GM12891 (cell line): Measurements from ENCODE around the gene ZRANB3.
"Not testable (repeated sequence)": the region's sequence is repeated elsewhere in the genome, so short reads cannot be mapped to it uniquely, and the experiment has no call there.

Experiments used
- DNase-seq: peaks from one replicate; pipeline ENCODE4 v3.0.0; 2011; ENCODE audit warnings: low spot score; ENCODE audit not compliant: insufficient read length
- FAIRE-seq: peaks from 2 replicates; lab custom pipeline; 2011; peaks lifted over from hg19 to GRCh38; lab: Jason Lieb, UNC
- PAX5 ChIP-seq: IDR thresholded peaks from 2 replicates; pipeline ENCODE4 v1.6.1; 2011; ENCODE audit warnings: low read length, moderate library complexity, mild to moderate bottlenecking; ENCODE audit not compliant: insufficient read depth, severe bottlenecking
- POLR2A ChIP-seq: IDR thresholded peaks from 2 replicates; pipeline ENCODE4 v1.6.1; 2011; ENCODE audit warnings: low read depth, low read length, control low read depth
- POLR2AphosphoS5 ChIP-seq: IDR thresholded peaks from 2 replicates; pipeline ENCODE4 v1.6.1; 2011; ENCODE audit warnings: low read depth, low read length, control low read depth
- POU2F2 ChIP-seq: IDR thresholded peaks from 2 replicates; pipeline ENCODE4 v1.6.1; 2011; ENCODE audit warnings: low read depth, mild to moderate bottlenecking, control low read depth, low read length, moderate library complexity
- SPI1 ChIP-seq: IDR thresholded peaks from 2 replicates; pipeline ENCODE4 v1.6.1; 2011; ENCODE audit warnings: low read depth, low read length, control low read depth
- TAF1 ChIP-seq: IDR thresholded peaks from 2 replicates; pipeline ENCODE4 v1.6.1; 2011; ENCODE audit warnings: low read depth, low read length, control low read depth

The ZRANB3 gene

GRCh38 chr2:135547311-135547710 lies 16.3 kb upstream of the ZRANB3 start:
- DNase-seq (no peak), FAIRE-seq (no peak)
- no peak for TF ChIP-seq POLR2A
- TF ChIP-seq SPI1 = no peak
- no peak for TF ChIP-seq TAF1
- TF ChIP-seq POU2F2 = no peak
- TF ChIP-seq POLR2AphosphoS5 = no peak
- TF ChIP-seq PAX5 = no peak

- FAIRE-seq = no peak
- DNase-seq = no peak
- TF ChIP-seq SPI1 (0 out of 2 replicates have a peak, but pooled peaks have one; percentile 30), POU2F2 (no peak), TAF1 (no peak), PAX5 (no peak), POLR2AphosphoS5 (no peak)
Measured at GRCh38 chr2:135546436-135546835, 15.4 kb upstream of the ZRANB3 start.

DNA sequence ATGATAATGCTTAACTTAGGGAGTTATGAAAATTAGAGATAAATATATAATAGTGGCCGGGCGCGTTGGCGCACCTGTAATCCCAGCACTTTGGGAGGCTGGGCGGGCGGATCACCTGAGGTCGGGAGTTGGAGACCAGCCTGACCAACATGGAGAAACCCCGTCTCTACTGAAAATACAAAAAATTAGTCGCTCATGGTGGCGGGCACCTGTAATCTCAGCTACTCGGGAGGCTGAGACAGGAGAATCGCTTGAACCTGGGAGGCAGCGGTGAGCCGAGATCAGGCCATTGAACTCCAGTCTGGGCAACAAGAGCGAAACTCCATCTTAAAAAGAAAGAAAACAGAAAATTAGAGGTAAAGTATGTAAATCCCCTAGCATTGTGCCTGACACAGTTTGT lies 2.5 kb upstream of the ZRANB3 start:
- DNase-seq, FAIRE-seq: not testable (repeated sequence)

GRCh38 chr2:135532581-135532980 lies 1.6 kb upstream of the ZRANB3 start:
- TF ChIP-seq TAF1 (no peak), POU2F2 (no peak), SPI1 (no peak), POLR2A (no peak), POLR2AphosphoS5 (no peak), PAX5 (no peak)
- FAIRE-seq (no peak), DNase-seq (no peak)

GRCh38 chr2:135531231-135532197 lies 496 bp upstream of the ZRANB3 start, which contains the start of gene R3HDM1:
Gene R3HDM1 (plus strand): TSS chr2:135531484. CDS start chr2:135604846, 73,362 bp downstream.
- no peak for FAIRE-seq
- TF ChIP-seq POLR2A (no peak), POU2F2 (no peak), PAX5 (no peak), TAF1 (no peak), SPI1 (no peak), POLR2AphosphoS5 (no peak)
- peak; percentile 76 for DNase-seq

DNA sequence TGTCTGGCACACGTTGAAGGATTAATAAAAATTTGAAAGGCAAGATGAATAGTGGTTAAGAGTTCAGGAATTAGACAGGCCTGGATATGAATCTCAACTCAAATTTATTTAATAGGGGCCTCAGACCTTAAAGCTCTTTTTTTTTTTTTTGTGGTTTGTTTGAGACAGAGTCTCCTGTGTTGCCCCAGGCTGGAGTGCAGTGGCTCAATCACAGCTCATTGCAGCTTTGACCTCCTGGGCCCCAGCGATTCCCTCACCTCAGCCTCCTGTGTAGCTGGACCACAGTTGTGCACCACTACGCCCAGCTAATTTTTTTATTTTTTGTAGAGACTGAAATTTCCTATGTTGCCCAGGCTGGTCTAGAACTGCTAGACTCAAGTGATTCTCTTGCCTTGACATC lies 3.0 kb downstream of the ZRANB3 start:
- DNase-seq (no peak), FAIRE-seq (no peak)
- TF ChIP-seq POLR2AphosphoS5 (no peak), SPI1 (no peak), TAF1 (no peak), PAX5 (no peak), POLR2A (no peak), POU2F2 (no peak)

DNA sequence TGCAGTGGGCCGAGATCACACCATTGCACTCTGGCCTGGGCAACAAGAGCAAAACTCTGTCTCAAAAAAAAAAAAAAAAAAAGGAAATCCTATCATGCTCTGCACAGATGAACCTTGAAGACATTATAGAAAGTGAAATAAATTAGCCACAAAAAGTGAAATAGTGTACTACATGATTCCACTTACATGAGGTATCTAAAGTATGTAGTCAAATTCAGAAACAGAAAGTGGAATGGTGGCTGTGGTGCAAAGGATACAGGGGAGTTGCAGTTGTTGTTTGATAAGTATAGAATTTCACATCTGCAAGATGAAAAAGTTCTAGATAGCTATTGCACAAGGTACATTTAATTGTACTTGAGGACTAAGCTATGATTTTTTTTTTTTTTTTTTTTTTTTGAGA lies 5.2 kb downstream of the ZRANB3 start:
- TF ChIP-seq POLR2AphosphoS5 (no peak), POLR2A (no peak), PAX5 (no peak), SPI1 (no peak), POU2F2 (no peak), TAF1 (no peak)
- FAIRE-seq (no peak), DNase-seq (no peak)

- DNase-seq (no peak), FAIRE-seq (no peak)
- TF ChIP-seq PAX5 (no peak), TAF1 (no peak), POLR2A (no peak), SPI1 (no peak), POU2F2 (no peak), POLR2AphosphoS5 (no peak)
Measured at GRCh38 chr2:135512099-135512498, 18.9 kb downstream of the ZRANB3 start.

DNA sequence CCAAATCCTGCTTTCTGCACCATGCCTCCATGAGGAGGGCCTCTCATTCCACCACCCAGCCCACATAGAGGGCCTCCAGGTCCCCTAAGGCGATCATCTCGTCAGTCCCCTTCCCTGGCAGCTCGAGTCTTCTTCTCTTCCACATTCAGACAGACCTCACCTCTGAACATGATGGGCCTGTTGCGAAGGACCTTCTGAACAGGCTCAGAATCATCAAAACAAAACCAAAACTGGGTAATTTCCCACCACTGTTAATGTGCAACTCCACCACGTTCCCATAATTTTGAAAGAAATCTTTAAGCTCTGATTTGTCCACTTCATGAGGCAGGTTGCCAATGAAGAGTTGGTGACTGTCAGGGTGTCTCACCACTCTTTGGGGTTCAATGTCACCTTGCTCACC lies 20.4 kb downstream of the ZRANB3 start:
- no peak for TF ChIP-seq POLR2AphosphoS5
- no peak for TF ChIP-seq TAF1
- TF ChIP-seq POLR2A = no peak
- no peak for TF ChIP-seq POU2F2
- no peak for TF ChIP-seq PAX5
- TF ChIP-seq SPI1 = no peak
- no peak for FAIRE-seq
- DNase-seq = no peak

DNA sequence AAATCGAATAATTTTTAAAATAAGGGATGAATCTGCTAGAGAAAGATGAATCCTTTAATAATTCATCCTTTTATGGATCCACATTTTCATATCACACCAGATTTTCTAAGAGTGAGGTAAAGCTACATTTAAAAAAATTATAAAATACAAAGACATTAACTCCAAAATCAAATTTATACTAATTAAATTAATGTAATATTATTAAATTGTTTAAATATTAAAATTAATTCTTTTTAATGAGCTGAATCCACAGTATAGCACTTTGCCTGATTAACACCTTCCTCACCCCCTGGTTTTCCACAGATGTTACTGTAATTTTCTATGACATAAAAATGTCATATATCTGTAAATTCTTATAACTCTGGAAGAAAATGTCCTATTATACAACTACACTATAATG lies 26.2 kb downstream of the ZRANB3 start:
- FAIRE-seq = no peak
- no peak for TF ChIP-seq POLR2A
- no peak for TF ChIP-seq POU2F2
- no peak for TF ChIP-seq SPI1
- TF ChIP-seq PAX5 = no peak
- no peak for TF ChIP-seq POLR2AphosphoS5
- no peak for TF ChIP-seq TAF1
- DNase-seq = no peak

GRCh38 chr2:135498588-135498987 lies 32.4 kb downstream of the ZRANB3 start:
- not testable (repeated sequence) for FAIRE-seq

More at GRCh38 chr2:135498588-135498987, 32.4 kb downstream of the ZRANB3 start:
- not testable (repeated sequence) for DNase-seq
